SK-MEL-5 (cell line): ENCODE measurements around the gene AP2A1. TPM values are rescaled to one million over a fixed set of nuclear protein-coding genes. Genes with fewer than 3 reads are reported as not detected.

Experiments
- DNase-seq: peaks from one replicate; pipeline ENCODE4 v3.0.0-alpha.2; 2016; ENCODE audit warnings: low read depth, low spot score
- in situ Hi-C: cut with HindIII; loops from 2 replicates; pipeline ENCODE4 v1.10.0; 2016; ENCODE audit warnings: low sequenced_read_pairs, high pct_unique_total_duplicates, low pct_unique_long_range_greater_than_20kb
- total RNA-seq: library from RNA; depleted of rRNA; stranded (reverse); fragments of >200 nt; shearing (Covaris generic); gene quantifications from 2 replicates; pipeline ENCODE4 v1.2.3, GENCODE V29; 2014

AP2A1 gene
- total RNA-seq, 1 experiment from 2014 or later, result 23.1 TPM

DNA sequence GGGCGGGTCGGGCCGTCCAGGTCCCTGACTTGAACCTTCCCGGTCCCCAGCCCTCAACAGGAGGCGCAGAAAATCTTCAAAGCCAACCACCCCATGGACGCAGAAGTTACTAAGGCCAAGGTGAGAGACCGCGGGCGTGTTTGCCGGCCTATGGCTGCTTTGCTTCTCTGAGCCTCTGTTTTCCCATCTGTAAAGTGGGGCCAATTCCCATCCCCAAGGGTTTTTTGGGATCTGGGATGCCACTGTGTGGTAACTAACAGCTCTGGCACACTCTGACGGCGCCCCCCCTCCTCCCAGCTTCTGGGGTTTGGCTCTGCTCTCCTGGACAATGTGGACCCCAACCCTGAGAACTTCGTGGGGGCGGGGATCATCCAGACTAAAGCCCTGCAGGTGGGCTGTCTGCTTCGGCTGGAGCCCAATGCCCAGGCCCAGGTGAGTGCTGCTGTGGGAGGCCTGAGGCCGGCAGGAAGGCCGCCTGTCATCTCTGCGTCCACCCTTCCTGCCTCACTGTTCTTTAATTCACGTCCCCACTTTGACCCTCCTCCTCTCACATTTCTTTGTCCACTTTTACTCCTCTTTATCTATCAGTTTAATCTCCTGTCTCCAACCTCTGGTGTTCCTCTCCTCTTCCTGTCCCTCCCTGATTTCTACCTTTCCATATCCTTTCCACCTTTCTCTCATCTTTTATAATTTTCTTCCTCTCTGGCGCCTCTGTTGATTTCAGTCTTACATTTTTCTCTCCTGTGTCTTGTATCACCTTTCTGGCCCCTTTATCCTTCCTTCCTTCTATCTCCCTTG is 39.2 kb downstream of the AP2A1 start:
- in situ Hi-C loops, result no loop called here
- no peak for DNase-seq

GRCh38 chr19:49806620-49806959 is 39.8 kb downstream of the AP2A1 start:
- no peak for DNase-seq
- in situ Hi-C loops, result no loop called here

- in situ Hi-C loops, result no loop called here
- DNase-seq, result no peak
Measured at GRCh38 chr19:49807058-49807903, 40.5 kb downstream of the AP2A1 start.

- in situ Hi-C loops, result no loop called here
- DNase-seq, result no peak
Measured at GRCh38 chr19:49807904-49808675, 41.3 kb downstream of the AP2A1 start.

GRCh38 chr19:49808711-49809159 is 41.9 kb downstream of the AP2A1 start:
- in situ Hi-C loops, result no loop called here
- peak; percentile 82 for DNase-seq

DNA sequence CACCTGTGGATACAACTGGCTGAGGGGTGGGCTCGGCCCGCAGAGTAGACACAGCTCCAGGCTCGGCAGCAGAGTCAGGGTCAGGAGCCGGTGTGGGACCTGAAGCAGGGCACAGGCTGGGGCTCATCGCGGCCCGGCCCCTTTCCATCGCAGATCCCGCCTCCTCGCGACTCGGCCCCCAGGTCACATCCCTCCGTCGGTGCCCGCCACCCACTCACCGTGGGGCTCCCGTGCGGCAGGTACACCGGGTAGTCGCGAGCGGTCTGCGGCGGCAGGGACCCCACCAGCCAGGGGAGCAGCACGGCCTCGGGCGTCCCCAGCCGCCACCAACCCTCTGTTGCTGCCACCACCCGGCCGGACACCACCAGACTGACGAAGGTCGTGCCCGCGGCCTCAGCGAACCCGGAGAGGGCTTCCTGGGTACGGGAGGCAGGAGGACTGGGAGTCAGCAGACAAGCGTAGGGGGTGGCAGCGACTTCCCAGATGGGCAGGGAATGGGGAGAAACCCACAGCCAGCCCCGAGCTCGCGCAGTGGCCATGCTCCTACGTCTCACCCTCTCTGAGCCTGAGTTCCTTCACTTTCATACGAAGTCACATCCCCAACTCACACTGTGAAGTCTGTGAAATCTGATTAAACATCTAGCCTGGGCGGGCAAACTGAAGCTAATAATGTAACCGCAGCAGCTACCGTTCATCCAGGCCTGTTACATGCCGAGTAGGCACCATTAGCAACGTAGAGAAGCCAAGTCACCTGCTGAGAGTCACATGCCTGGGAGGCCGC is 42.5 kb downstream of the AP2A1 start:
- peak; percentile 52 for DNase-seq
- in situ Hi-C loops, result no loop called here

DNA sequence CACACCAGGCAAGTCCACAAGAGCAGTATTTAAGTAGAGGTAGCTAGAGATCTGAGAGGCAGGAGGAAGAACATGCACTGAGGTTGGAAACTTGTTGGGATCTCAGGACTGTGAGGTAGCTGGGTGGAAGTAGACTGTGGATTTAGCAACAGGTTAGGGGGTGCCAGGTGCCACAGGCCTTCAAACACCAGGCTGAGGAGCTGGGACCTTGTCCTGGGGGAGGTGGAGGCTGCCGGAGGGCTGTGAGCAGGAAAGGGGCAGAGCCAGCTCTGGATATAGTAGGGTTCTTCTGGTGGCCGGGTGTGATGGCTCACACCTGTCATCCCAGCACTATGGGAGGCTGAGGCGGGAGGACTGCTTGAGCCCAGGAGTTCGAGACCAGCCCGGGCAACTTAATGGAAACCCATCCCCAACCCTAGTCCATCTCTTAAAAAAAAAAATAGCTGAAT is 43.2 kb downstream of the AP2A1 start:
- in situ Hi-C loops, result no loop called here
- DNase-seq, result no peak

DNA sequence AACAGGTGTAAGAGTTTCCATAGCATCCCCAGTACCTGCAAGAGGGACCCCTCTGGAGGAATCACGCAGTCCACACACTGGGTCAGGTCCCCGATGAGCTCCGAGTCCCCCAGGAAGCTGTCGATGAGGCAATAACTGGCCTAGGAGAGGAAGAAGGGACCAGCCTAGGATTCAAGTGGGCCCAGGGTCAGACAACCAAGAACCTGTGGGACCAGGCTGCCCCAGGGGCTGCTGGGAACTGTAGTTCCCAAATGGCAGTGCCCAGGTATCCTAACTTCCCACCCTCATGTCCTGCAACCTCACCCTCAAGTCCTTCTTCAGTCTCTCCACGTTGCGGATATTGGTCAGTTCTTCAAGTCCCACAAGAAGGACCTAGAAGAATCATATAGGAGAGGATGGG is 44.5 kb downstream of the AP2A1 start:
- no peak for DNase-seq
- in situ Hi-C loops, result no loop called here

GRCh38 chr19:49812452-49812996 is 45.7 kb downstream of the AP2A1 start:
- in situ Hi-C loops, result no loop called here
- DNase-seq, result no peak

DNA sequence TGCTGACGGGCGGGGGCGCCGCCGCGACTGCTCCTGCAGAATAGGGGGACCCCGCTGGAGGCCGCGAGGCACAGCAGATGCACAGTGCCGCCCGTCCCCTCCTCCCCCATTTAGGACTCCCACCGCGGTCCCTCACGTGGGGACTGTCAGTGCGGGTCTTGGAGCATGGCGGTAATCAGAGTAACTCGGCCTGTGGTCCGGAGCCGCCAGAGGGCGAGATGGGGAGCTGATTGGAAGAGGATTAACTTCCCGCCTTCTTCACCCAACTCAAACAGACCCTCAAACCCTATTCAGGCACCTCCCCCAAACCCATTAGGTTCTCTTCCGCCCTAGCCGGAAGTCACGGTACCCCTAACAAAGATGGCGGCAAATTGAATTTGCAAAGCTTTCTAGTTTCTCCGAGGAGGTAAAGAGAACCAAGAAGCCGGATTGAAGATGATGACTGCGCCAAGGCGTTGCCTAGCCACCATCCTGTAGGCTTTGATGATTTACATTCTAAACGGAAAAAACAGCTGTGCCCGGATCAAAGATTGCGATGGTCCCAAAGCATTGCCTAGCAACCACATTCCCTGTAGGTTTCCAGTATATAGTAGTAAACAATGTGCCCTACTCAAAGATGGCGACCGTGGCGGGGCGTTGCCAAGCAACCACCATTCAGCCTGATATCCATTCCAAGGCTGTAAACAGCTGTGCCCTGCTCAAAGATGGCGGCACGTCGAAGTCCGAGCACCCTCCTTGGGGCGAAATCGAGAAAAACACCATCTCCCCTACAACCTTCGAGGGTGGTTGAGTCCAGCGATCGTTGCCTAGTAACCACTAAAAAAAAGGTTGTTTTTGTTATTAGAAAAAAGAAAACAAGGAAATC is 46.4 kb downstream of the AP2A1 start, which contains the start of gene FUZ:
TSS of gene FUZ (minus strand) at position 296 of the 865 bp plus-strand sequence. CDS start at position 110, 186 bp downstream.
- in situ Hi-C loops, result no loop called here
- peak; percentile 98 for DNase-seq

DNA sequence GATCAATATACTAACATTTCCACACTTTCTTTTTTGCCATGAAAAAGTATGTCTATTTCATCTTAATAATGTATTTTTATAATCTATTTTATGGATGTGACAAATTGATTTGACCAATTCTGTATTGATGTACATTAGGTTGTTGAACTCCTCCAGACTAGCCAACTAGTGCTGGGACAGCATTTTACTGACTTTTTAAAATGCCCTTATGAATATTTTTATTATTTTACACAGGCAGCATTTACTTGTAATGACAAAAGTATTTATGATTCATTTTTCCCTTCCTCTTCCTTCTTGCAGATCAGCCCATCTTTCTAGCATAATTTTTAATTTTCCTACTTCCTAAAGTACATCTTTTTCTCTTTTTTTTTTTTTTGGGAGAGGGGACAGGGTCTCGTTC is 47.2 kb downstream of the AP2A1 start:
- in situ Hi-C loops, result no loop called here

DNA sequence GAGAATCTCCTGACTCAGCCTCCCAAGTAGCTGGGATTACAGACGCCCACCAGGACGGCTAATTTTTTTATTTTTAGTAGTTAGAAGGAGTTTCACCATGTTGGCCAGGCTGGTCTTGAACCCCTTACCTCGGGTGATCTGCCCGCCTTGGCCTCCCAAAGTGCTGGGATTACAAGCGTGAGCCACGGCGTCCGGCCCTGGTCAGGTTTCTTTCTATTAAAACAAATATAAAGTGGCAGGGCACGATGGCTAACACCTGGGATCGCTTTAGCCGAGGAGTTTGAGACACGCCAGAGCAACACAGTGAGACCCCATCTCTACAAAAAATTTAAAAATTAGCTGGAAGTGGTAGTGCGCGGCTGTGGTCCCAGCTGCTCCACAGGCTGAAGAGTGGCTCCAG is 49.8 kb downstream of the AP2A1 start:
- no peak for DNase-seq
- in situ Hi-C loops, result no loop called here

More for the DNA sequence above, 47.2 kb downstream of the AP2A1 start:
- DNase-seq, result no peak

DNA sequence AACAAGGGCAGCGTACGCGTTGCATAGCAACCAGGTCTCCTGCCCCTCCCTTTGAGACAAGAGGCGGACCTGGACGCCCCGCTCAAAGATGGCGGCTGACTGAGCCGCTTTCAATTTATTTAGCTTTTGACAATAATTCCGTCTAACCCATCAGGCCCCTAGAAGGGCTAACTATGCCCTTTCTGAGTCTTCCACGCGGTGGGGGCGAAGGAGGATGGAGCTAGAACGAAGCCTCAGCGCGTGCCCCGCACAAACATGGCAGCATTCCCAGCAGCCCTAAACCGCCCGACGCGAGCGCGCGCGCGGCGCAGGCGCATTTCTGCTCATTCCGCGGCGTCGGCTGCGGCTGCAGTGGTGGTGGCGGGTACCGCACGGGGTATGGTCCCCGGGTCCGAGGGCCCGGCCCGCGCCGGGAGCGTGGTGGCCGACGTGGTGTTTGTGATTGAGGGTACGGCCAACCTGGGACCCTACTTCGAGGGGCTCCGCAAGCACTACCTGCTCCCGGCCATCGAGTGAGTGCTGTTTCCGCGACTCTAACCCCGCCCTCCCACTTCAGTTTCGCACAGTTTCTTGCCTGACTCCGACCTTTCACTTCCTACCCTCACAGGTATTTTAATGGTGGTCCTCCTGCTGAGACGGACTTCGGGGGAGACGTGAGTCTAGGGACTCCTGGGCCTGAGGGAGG is 51.3 kb downstream of the AP2A1 start, which contains the start of gene MED25:
TSS of gene MED25 (plus strand) at position 326 of the 685 bp plus-strand sequence. CDS start at position 379, 53 bp downstream.
- DNase-seq, result peak; percentile 82
- in situ Hi-C loops, result no loop called here

- in situ Hi-C loops, result no loop called here
- DNase-seq, result no peak
Measured at GRCh38 chr19:49818649-49819370, 52.0 kb downstream of the AP2A1 start.
